Measurements from ENCODE around the gene IFIT1B.
"Not testable (repeated sequence)": the region's sequence is repeated elsewhere in the genome, so short reads cannot be mapped to it uniquely, and the experiment has no call there.

IFIT1B gene

DNA sequence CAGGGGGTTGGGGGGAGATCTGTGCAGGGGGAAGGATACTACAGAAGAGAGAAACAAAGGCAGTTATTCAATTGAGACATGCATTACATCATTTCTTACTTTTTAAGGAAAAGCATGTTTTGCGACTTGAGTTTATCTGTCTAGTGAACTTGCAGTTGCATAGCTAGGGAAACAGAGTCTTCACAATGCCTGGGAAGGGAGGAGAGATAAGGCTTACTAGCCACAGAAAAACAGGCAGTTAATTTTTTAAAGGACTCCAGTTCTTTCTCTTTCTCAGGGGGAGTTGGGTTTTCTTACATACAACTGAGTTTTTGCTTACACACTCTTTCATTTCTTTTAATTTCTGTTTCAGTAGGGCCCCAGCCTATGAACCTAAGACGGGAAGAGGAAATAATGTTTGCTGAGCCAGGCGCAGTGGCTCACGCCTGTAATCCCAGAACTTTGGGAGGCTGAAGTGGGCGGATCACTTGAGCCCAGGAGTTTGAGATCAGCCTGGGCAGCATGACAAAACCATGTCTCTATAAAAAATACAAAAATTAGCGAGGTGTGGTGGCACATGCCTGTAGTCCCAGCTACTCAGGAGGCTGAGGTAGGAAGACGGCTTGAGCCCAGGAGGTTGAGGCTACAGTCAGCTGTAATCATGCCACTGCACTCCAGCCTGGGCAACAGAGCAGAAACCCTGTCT is 27.1 kb upstream of the IFIT1B start:
- not testable (repeated sequence) for H2AK5ac ChIP-seq (ENCODE audit: low read length); H3K4me3 ChIP-seq (ENCODE audit: low read depth, low read length); H3K23ac ChIP-seq (ENCODE audit: low read length); H4K12ac ChIP-seq (ENCODE audit: low read depth, low read length); H3K4ac ChIP-seq (ENCODE audit: low read depth, low read length); H2AFZ ChIP-seq (ENCODE audit: insufficient read depth, low read length, poor library complexity); H3K27ac ChIP-seq (ENCODE audit: low read depth, low read length); H2BK5ac ChIP-seq (ENCODE audit: low read depth, low read length, poor library complexity); H2BK120ac ChIP-seq (ENCODE audit: insufficient read depth, low read length, poor library complexity); H3K4me2 ChIP-seq (ENCODE audit: low read length); H3K79me1 ChIP-seq (ENCODE audit: low read length); H3K18ac ChIP-seq (ENCODE audit: low read length); H3K36me3 ChIP-seq (ENCODE audit: control insufficient read depth in 1 of 2, insufficient read depth in 2 of 2, low read length in 2 of 2); H3K9ac ChIP-seq (ENCODE audit: low read length); H4K8ac ChIP-seq (ENCODE audit: low read depth, low read length); H3K27me3 ChIP-seq (ENCODE audit: insufficient read depth, low read length); H3K9me3 ChIP-seq (ENCODE audit: insufficient read depth, low read depth, low read length); H3K14ac ChIP-seq (ENCODE audit: low read length); H4K91ac ChIP-seq (ENCODE audit: low read depth, low read length); DNase-seq; H3K79me2 ChIP-seq (ENCODE audit: control insufficient read depth, insufficient read depth, low read length, poor library complexity)
- WGBS (ENCODE audit: extremely low coverage, insufficient coverage, insufficient read length): no CpG with 5 or more reads among the region's 7 CpGs
- Histone ChIP-seq H2BK12ac (ENCODE audit: low read length) (peak overlapping the region; percentile 48), H3K4me1 (ENCODE audit: control insufficient read depth in 1 of 2, insufficient read depth in 2 of 2, low read length in 2 of 2) (peaks cover 3 to 14% of the 10 kb centered on the region in 2 experiments)

DNA sequence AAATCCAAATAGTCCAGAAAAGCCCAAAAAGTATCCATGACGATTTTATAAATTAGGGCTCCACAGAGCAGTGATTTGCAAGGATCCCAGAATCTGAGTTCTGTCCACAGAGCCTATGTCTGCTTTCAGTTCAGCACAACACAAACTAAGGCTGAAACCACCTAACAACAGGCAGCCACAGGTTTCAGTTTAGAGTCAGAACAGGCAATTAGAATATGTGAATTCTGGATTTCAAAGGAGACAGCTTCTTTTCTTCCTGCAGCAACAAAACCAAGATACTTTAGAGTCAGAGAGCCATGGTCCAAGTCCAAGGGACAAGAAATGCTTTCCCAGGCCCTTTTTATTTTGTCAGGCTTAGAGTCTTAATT is 26.5 kb upstream of the IFIT1B start:
- no peak overlapping the region for H4K91ac ChIP-seq (ENCODE audit: low read depth, low read length)

DNA sequence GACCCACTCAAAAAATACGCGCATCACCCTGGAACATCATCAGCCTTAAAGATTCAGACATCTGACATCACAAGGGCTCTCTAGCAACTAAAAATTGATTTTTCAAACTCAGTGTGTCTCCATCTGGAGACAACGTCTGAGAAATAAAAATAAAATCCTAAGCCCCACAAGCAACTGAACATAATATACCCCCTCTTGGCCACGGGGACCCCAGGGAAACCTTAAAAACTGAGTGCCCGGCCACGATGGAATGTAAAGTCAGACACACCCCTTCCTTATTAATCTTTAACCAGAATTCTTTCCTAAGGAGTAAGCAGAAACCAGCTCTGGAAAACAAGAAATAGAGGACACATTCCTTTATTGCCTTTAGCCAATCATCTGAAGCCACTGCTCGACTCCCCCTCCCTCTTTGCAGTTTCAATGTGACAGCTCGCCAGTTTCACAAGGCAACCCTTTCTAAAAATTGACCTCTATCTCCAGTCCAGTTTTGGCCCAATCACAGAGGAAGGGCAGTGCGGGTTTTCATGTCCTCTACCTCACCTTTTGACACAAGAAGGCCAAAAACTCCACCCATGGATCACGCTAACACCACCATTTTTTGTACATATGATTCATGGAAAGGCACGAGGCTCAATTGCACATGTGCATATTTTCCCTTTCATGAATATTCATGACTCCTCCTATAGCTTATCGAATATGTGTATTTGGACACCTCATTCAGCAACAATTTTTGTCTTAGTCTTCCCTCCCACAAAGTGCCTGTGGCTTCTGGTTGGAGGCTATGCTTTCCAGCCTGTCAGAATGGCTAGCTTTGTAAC is 25.9 kb upstream of the IFIT1B start:
- no peak overlapping the region for H3K23ac ChIP-seq (ENCODE audit: low read length)
- no peak overlapping the region for H3K4ac ChIP-seq (ENCODE audit: low read depth, low read length)
- no peak overlapping the region for H2AK5ac ChIP-seq (ENCODE audit: low read length)
- peak overlapping the region; percentile 11 for H3K27ac ChIP-seq (ENCODE audit: low read depth, low read length)
- no peak overlapping the region for H3K18ac ChIP-seq (ENCODE audit: low read length)
- H3K79me1 ChIP-seq (ENCODE audit: low read length): peaks cover 7% of the 10 kb centered on the region
- no peak overlapping the region for H2AFZ ChIP-seq (ENCODE audit: insufficient read depth, low read length, poor library complexity)
- H3K14ac ChIP-seq (ENCODE audit: low read length): no peak overlapping the region
- DNase-seq: peak; percentile 77 to 90
- H2BK5ac ChIP-seq (ENCODE audit: low read depth, low read length, poor library complexity): no peak overlapping the region
- no peak overlapping the region for H3K4me2 ChIP-seq (ENCODE audit: low read length)
- no peak overlapping the region for H2BK12ac ChIP-seq (ENCODE audit: low read length)
- no peak overlapping the region for H3K4me3 ChIP-seq (ENCODE audit: low read depth, low read length)
- no peak overlapping the region for H3K9ac ChIP-seq (ENCODE audit: low read length)
- H3K79me2 ChIP-seq (ENCODE audit: control insufficient read depth, insufficient read depth, low read length, poor library complexity): no peaks in the 10 kb centered on the region
- no peaks in the 10 kb centered on the region for H3K36me3 ChIP-seq (ENCODE audit: control insufficient read depth in 1 of 2, insufficient read depth in 2 of 2, low read length in 2 of 2)
- H3K27me3 ChIP-seq (ENCODE audit: insufficient read depth, low read length): no peaks in the 10 kb centered on the region
- peaks cover 3 to 14% of the 10 kb centered on the region in 2 experiments for H3K4me1 ChIP-seq (ENCODE audit: control insufficient read depth in 1 of 2, insufficient read depth in 2 of 2, low read length in 2 of 2)
- H4K91ac ChIP-seq (ENCODE audit: low read depth, low read length): no peak overlapping the region
- H4K8ac ChIP-seq (ENCODE audit: low read depth, low read length): peak overlapping the region; percentile 47
- WGBS (ENCODE audit: extremely low coverage, insufficient coverage, insufficient read length): no CpG with 5 or more reads among the region's 12 CpGs
- no peaks in the 10 kb centered on the region for H3K9me3 ChIP-seq (ENCODE audit: insufficient read depth, low read depth, low read length)
- H4K12ac ChIP-seq (ENCODE audit: low read depth, low read length): no peak overlapping the region
- H2BK120ac ChIP-seq (ENCODE audit: insufficient read depth, low read length, poor library complexity): no peak overlapping the region

More for the DNA sequence above, 26.5 kb upstream of the IFIT1B start:
- Histone ChIP-seq H3K9me3 (ENCODE audit: insufficient read depth, low read depth, low read length) (no peaks in the 10 kb centered on the region), H3K14ac (ENCODE audit: low read length) (no peak overlapping the region), H3K27me3 (ENCODE audit: insufficient read depth, low read length) (no peaks in the 10 kb centered on the region), H3K18ac (ENCODE audit: low read length) (no peak overlapping the region), H3K4ac (ENCODE audit: low read depth, low read length) (no peak overlapping the region), H3K79me2 (ENCODE audit: control insufficient read depth, insufficient read depth, low read length, poor library complexity) (no peaks in the 10 kb centered on the region), H3K79me1 (ENCODE audit: low read length) (peaks cover 7% of the 10 kb centered on the region), H4K12ac (ENCODE audit: low read depth, low read length) (no peak overlapping the region), H2BK120ac (ENCODE audit: insufficient read depth, low read length, poor library complexity) (no peak overlapping the region), H3K4me1 (ENCODE audit: control insufficient read depth in 1 of 2, insufficient read depth in 2 of 2, low read length in 2 of 2) (peaks cover 3 to 14% of the 10 kb centered on the region in 2 experiments), H3K9ac (ENCODE audit: low read length) (no peak overlapping the region), H3K4me3 (ENCODE audit: low read depth, low read length) (no peak overlapping the region), H3K27ac (ENCODE audit: low read depth, low read length) (no peak overlapping the region), H2AK5ac (ENCODE audit: low read length) (no peak overlapping the region), H2BK5ac (ENCODE audit: low read depth, low read length, poor library complexity) (no peak overlapping the region), H2BK12ac (ENCODE audit: low read length) (no peak overlapping the region), H2AFZ (ENCODE audit: insufficient read depth, low read length, poor library complexity) (no peak overlapping the region), H3K23ac (ENCODE audit: low read length) (no peak overlapping the region), H4K8ac (ENCODE audit: low read depth, low read length) (no peak overlapping the region), H3K36me3 (ENCODE audit: control insufficient read depth in 1 of 2, insufficient read depth in 2 of 2, low read length in 2 of 2) (no peaks in the 10 kb centered on the region), H3K4me2 (ENCODE audit: low read length) (no peak overlapping the region)
- no peak for DNase-seq
- WGBS (ENCODE audit: extremely low coverage, insufficient coverage, insufficient read length): no CpG with 5 or more reads among the region's 1 CpG

DNA sequence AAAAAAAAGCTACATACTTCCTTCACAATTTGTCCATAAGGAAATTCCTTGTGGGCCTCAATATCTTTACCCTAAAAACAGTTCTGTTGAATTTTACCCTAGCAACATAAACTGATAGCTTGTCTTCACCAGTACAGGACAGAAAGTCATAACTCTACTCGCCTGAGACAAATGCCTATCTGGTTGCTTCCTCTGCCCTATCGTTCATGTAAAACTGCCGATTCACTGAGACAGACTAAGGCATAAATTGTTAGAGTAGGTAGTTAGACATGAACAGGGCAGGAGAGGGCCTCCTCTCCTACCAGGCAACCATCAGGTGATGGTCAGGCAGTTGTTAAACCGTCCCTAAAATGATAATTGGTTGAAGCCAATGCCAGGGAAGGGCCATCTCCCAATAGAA is 25.1 kb upstream of the IFIT1B start:
- no peak overlapping the region for H2BK5ac ChIP-seq (ENCODE audit: low read depth, low read length, poor library complexity)
- H3K9me3 ChIP-seq (ENCODE audit: insufficient read depth, low read depth, low read length): no peaks in the 10 kb centered on the region
- no peak overlapping the region for H4K12ac ChIP-seq (ENCODE audit: low read depth, low read length)
- no peaks in the 10 kb centered on the region for H3K36me3 ChIP-seq (ENCODE audit: control insufficient read depth in 1 of 2, insufficient read depth in 2 of 2, low read length in 2 of 2)
- no peak overlapping the region for H4K91ac ChIP-seq (ENCODE audit: low read depth, low read length)
- WGBS (ENCODE audit: extremely low coverage, insufficient coverage, insufficient read length): no CpG with 5 or more reads among the region's 4 CpGs
- no peak overlapping the region for H3K18ac ChIP-seq (ENCODE audit: low read length)
- no peak overlapping the region for H3K9ac ChIP-seq (ENCODE audit: low read length)
- H3K79me1 ChIP-seq (ENCODE audit: low read length): peaks cover 5% of the 10 kb centered on the region
- no peak overlapping the region for H2AFZ ChIP-seq (ENCODE audit: insufficient read depth, low read length, poor library complexity)
- H3K79me2 ChIP-seq (ENCODE audit: control insufficient read depth, insufficient read depth, low read length, poor library complexity): no peaks in the 10 kb centered on the region
- H3K23ac ChIP-seq (ENCODE audit: low read length): no peak overlapping the region
- no peak overlapping the region for H2AK5ac ChIP-seq (ENCODE audit: low read length)
- no peak overlapping the region for H2BK120ac ChIP-seq (ENCODE audit: insufficient read depth, low read length, poor library complexity)
- H3K4me3 ChIP-seq (ENCODE audit: low read depth, low read length): no peak overlapping the region
- H3K14ac ChIP-seq (ENCODE audit: low read length): no peak overlapping the region
- DNase-seq: no peak
- H3K27me3 ChIP-seq (ENCODE audit: insufficient read depth, low read length): no peaks in the 10 kb centered on the region
- no peak overlapping the region for H3K27ac ChIP-seq (ENCODE audit: low read depth, low read length)
- no peak overlapping the region for H3K4ac ChIP-seq (ENCODE audit: low read depth, low read length)
- no peak overlapping the region for H2BK12ac ChIP-seq (ENCODE audit: low read length)
- H3K4me1 ChIP-seq (ENCODE audit: control insufficient read depth in 1 of 2, insufficient read depth in 2 of 2, low read length in 2 of 2): peaks cover 3 to 11% of the 10 kb centered on the region in 2 experiments
- H4K8ac ChIP-seq (ENCODE audit: low read depth, low read length): no peak overlapping the region
- H3K4me2 ChIP-seq (ENCODE audit: low read length): no peak overlapping the region

All from trophoblast cell (in vitro differentiated cells and primary cell).